ENCODE measurements around the gene DGKA.

DNA sequence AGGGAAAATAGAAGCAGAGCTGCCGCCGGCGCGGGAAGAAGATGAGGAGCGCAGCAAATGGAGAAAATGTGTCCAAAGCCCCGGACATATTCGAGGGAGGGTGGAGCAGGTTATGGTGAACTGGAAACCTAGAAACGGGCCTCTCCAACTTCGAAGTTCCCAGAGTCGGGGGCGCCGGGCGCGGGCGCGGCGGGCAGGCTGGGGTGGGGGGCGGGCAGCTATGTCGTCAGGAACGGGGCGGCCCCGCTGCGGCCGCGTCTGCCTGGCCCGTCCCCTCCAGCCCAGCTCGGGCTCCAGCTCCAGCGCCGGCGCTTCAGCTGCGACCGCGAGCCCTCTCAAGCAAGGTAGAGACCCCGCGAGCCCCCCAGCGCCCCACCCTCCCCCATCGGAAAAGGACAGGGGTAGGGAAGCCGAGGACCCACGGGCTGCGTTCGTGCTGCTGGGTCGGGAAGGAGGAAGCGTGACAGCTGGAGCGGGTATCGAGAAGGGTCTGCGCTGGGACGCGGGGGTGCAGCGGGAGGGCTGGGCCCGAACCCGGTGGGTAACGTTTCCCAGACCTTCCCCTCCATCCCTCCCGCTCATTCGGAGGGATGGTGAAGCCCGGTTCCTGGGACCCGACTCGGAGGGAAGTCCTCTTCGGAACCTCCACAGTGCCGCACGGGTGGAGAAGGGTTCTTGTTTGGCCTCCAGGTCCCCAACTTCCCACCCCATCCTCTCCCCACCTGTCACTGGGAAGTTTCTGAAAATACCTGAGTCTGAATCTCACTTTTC lies 1.0 kb downstream of the DGKA start:
- TF ChIP-seq ZNF274 (IDR thresholded peaks at IDR 0.05; ENCODE audit: low read depth, low read length) = no peak
- TF ChIP-seq YY1 (IDR thresholded peaks at IDR 0.05; ENCODE audit: insufficient read depth, insufficient read length) = no peak

Data from NT2/D1 (cell line).